Stromal cell of bone marrow (primary cell): ENCODE measurements around the gene AUTS2.

ENCODE experiments used
- DNase-seq: peaks from one replicate; pipeline ENCODE4 v3.0.0-alpha.2; 2012; ENCODE audit warnings: low read depth

The AUTS2 gene

DNA sequence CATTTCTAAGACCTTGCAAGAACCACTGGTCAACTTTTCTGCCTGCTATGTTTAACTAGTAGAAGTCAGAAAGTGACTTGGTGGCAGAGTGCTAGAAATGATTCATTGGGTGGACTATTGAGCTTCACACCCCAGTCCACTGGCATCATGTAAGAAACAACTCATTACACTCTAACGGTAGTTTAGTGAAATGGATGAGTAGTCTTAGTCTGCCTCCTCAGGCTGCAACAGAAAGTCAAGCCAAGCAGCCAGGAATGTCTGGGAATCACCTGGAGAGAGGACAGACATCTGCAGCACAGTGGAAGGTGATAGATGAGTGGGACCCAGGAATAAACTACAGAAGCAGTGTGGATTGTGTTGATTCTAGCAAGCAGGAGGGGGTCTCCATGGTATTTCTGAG lies 125.4 kb downstream of the AUTS2 start:
- no peak for DNase-seq

DNA sequence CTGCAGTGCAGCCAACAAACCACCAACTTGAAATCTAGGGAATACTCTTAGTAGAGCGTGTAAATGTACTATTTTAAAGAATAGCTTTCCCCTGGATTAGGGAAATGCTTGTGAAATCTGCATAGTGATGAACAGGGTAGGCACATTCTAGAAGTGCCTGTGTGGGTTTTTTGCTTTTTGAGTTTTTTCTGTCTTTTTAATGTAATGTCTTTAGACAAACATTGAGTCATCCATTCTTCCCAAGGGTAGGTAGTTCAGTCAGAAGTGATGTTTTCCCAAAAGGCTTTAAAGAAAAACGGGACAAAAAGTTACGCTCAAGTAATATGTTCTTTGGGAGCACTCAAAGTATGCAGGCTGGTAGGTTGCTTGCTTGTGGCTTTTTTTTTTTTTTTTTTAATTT lies 130.0 kb downstream of the AUTS2 start:
- peak; percentile 29 for DNase-seq

DNA sequence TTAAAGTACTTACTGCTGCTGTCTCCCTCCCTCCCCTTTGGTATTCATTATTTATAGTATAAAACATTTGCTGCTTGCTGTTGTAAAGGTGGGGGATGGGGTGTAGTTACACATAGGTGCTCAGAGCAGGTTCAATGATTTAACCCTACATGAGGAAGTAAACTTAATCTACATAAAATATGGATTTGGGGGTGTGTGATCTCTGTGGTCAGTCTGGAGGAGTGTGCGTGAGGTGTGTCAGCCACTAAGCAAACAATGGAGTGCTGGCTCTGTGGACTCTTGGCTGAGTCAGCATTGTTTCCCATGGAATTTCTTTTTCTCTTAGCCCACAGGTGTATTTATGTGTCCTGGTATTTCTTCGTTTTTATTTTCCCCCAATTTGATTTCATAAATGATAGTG lies 133.9 kb downstream of the AUTS2 start:
- no peak for DNase-seq

GRCh38 chr7:69735582-69735981 lies 137.3 kb downstream of the AUTS2 start:
- DNase-seq, result no peak

DNA sequence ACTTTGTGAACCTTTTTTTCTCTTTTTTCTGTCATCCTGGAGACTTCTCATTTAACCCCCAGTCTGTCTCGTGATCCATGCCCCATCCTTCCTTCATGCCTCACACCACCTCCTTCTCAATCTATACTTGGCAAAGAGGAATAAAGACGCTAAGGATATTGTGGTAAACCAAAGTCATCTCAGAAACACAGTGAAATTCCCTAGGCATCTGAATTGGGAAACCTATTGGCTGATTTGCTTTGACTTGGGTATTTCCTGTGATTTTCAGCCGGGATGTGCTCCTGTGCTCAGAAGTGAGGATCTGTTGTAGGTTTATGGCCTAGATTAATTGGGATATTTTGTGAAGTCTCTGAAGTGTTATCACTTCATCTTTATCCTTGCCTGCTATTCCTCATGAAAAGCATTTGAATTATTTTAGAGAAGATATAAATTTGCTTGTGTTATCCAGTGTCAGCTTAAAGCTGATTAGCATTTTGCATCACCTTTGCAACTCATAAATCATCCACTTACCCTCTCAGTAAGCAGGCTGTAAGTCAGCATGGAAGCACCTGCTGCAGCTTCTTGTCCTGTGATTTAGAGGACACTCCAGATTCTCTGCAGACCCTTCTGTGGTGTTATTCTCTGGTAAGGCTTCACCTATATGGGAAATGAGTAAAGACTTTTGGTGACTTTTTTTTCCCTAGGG lies 138.0 kb downstream of the AUTS2 start:
- no peak for DNase-seq

DNA sequence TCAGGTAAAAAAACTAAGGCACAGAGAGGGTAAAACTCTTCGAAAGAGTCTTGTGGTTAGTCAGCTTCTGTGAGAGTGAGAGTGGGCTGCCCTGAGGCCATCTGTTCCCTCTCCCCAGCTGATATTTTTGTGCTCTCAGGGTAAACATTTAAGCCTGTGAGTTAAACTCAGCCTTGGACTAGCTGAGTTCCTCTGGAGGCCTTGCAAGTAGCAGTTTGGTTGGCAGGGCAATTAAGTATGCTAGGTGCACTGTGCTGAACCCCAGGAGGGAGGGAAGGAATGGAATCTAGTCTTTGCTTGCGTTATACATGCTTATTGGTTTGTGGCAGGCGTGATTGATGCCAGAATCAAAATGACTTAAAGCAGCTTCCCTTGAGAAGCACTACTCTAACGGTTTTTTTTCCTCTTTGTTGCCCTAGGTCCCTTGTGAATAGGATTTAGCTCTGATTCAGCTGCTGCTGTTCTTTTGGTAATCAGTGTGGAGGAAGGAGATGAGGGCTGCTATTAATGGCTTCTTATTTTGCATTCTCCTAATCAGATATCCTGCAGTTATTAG lies 140.2 kb downstream of the AUTS2 start:
- peak; percentile 39 for DNase-seq

GRCh38 chr7:69739190-69739589 lies 140.9 kb downstream of the AUTS2 start:
- no peak for DNase-seq

- DNase-seq, result peak; percentile 49
Measured at GRCh38 chr7:69739931-69740431, 141.7 kb downstream of the AUTS2 start.

GRCh38 chr7:69742237-69742636 lies 144.0 kb downstream of the AUTS2 start:
- no peak for DNase-seq

DNA sequence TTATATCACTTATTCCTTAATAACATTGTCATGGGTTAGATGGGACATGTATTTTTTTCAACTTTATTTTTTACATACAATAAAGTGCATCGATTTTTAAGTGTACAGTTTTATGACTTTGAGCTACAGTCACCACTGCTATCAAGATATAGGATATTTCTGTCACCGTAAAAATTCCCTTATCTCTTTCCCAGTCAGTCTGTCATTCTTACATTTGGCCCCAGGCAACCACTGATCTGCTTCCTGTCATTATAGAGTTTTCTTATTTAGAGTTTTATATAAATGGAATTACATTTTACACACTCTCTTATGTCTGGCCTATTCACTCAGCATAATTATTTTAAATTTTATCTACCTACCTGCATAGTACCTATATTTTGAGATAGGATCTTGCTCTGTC lies 145.2 kb downstream of the AUTS2 start:
- DNase-seq, result no peak

- no peak for DNase-seq
Measured at GRCh38 chr7:69744026-69744425, 145.8 kb downstream of the AUTS2 start.

DNA sequence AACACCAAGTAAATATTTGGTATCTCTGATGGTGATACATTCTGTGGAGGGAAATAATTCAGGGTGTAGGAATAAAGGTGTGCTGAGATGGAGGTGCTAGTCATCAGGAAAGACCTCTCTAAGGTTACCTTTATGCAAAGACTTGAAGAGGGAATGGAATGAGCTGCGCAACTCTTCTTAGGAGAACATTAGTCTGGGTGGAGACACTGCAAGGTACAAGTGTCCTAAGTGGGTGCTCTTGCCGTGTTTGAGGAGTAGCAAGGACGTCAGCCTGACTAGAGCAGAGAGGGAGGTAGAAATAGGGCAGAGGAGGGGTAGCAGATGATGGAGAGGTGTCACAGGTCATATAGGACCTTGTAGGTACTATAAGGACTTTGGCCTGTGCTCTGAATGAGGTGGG lies 148.1 kb downstream of the AUTS2 start:
- DNase-seq, result no peak

DNA sequence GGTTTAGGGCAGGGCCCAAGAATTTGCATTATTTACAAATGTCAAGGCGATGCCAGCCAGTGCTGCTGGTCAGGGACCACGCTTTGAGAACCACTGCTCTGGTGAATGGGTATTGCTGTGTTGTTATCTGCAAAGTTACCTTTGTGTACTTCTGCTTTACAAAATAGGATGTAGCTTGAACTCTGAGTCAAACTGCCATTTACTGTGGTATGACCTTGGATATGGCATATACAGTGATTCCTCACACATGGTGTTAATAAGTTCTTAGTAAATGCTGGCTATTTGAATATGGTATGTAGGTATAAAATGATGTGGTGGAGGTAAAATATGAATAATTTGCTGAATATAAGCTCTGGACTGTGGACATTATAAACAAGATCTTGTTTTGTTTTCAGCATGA lies 148.9 kb downstream of the AUTS2 start:
- DNase-seq, result no peak

DNA sequence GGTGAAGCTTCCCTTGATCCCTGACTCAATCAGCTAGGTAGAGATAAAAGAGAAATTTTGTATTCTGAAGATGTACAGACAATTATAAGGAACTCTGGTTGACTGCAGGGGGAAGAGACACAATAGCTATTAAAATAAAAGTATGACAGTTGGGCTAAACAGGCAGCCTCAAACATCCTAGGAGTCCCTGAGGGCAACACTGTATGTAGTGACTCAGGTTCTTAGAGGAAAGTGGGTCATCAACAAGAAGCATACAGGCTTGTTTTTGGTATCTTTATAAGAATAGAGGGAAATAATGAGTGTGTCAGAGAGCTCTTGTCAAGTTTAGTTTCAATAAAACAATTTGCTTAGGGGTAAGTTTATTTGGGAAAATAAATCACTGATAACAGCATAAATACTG lies 150.3 kb downstream of the AUTS2 start:
- no peak for DNase-seq

DNA sequence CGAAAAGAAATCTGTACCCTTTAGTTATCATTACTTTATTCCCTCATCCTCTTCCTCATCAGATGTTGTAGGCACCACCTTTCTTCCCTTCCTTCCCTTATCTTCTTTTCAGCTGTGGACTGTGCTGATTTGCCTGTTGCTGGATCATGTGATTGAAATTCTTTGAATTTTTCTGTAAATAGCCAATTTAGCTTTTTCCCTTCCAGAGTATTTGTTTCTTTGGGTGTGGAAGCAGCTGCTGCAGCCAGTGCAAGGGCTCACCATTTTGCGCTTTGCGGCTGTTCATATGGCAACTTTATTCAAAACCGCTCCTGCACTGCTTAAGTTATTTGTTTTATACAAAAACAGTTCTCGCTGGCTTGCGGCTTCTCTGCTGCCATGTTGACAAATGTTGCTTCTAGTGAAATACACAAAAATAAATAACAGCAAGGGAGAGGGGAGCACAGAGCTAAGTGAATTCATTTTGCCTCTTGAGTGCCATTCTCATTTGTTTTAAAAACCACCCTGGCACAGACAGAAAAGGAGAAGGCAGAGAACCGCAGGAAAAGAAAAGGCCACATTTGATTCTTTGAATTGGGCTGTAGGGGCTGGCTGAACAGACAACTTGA lies 151.2 kb downstream of the AUTS2 start:
- no peak for DNase-seq

- no peak for DNase-seq
Measured at GRCh38 chr7:69749994-69750393, 151.7 kb downstream of the AUTS2 start.

- no peak for DNase-seq
Measured at GRCh38 chr7:69751026-69751425, 152.8 kb downstream of the AUTS2 start.

DNA sequence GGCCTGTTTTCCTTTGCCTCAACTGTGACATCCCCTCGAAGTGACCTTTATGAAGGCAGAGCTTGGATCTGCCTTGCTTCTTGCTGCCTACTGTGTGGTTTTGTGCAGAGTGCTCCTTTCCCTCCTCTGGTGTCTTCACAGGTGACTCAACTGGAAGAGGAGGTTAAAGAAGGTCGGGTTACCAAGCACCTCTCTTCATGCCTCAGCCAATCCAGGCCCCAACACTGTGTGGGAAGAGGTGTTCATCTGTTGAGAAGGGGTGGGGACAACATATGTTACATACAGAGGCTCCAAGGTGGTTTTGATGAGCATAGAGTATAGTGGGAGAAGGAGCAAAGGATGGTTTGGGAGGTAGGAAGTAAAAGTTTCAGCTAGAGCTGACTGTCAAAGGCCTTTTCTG lies 155.7 kb downstream of the AUTS2 start:
- DNase-seq, result no peak

GRCh38 chr7:69754476-69754875 lies 156.2 kb downstream of the AUTS2 start:
- no peak for DNase-seq

- DNase-seq, result no peak
Measured at GRCh38 chr7:69756235-69756634, 158.0 kb downstream of the AUTS2 start.

GRCh38 chr7:69757528-69757927 lies 159.3 kb downstream of the AUTS2 start:
- DNase-seq, result no peak

DNA sequence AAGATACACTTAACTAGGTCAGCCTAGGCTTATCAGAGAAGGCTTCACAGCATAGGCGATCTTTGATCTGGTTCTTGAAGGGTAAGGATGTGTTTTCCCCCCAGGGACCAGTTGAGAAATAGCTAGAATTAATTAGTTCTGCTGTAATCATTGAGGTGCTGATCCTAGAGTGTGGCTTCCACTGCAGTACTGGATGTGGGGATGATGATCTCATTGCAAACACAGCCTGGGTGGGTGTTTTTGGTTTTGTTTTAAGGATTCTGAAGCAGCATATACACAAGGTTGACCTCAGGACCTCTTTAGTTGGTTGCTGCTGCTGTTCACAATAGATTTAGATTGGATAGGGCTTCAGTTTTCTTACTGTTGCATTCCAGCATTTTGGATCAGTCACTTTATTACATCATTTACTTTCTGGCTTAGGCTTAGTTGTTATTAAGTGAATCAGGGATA lies 159.7 kb downstream of the AUTS2 start:
- DNase-seq, result peak; percentile 34

- DNase-seq, result no peak
Measured at GRCh38 chr7:69759373-69759772, 161.1 kb downstream of the AUTS2 start.
